RKO (cell line): Measurements from ENCODE around the gene STK32C.
"Not testable (repeated sequence)": the region's sequence is repeated elsewhere in the genome, so short reads cannot be mapped to it uniquely, and the experiment has no call there.

Experiments used
- DNase-seq: peaks from one replicate; pipeline ENCODE4 v3.0.0-alpha.2; 2016; ENCODE audit warnings: low spot score

STK32C gene

DNA sequence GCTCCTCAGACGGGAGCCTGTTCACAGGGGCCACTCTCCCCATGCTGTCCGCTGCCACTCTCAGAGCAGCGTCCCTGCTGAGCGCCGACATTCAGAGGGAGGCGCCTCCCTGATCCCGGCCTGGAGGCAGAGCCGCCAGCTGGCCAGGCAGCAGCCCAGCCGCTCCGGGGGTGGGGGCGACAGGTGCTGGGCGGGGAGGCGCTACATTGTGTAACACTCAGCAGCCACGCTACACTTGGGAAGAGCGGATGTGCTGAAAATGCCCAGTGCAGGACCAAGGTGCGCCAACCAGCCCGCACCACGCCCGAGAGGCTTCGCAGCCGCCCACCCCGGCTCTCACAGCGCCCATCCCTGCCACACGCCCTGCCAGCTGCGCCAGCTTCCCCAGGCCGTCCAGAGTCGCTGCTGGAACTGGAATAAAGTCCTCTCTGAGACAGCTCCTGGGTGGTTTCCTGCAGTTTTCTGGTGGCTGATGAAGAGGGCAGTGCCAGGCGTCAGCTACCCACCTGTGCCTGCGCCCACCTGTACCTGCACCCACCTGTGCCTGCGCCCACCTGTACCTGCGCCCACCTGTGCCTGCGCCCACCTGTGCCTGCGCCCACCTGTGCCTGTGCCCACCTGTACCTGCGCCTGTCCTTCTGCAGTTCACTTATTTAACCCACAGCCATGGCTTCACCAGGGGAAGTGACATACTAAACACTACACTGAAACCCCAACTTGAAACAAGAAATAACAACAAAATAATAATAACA is 25.7 kb downstream of the STK32C start:
- DNase-seq = no peak

DNA sequence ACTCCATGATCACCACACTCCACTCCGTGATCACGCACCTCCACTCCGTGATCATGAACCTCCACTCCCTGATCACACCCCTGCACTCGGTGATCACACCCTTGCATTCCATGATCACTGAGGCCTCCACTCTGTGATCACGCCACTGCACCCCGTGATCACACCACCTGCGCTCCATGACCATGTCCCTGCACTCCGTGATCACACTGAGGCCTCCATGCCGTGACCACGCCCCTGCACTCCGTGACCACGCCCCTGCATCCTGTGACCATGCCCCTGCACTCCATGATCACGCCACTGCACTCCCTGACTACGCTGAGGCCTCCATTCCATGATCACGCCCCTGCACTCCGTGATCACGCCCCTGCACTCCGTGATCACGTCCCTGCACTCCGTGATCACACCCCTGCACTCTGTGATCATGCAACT is 27.1 kb downstream of the STK32C start:
- DNase-seq = no peak

DNA sequence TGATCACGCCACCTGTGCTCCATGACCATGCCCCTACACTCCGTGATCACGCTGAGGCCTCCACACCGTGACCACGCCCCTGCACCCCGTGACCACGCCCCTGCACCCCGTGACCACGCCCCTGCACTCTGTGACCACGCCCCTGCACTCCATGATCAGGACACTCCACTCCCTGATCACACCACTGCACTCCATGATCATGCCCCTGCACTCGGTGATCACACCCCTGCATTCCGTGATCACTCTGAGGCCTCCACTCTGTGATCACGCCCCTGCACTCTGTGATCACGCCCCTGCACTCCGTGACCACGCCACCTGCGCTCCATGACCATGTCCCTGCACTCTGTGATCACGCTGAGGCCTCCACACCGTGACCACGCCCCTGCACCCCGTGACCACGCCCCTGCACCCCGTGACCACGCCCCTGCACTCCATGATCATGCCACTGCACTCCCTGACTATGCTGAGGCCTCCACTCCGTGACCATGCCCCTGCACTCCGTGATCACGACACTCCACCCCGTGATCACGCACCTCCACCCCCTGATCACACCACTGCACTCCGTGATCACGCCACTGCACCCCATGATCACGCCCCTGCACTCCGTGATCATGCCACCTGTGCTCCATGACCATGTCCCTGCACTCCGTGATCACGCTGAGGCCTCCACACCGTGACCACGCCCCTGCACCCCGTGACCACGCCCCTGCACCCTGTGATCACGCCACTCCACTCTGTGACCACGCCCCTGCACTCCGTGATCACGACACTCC is 27.7 kb downstream of the STK32C start:
- no peak for DNase-seq

DNA sequence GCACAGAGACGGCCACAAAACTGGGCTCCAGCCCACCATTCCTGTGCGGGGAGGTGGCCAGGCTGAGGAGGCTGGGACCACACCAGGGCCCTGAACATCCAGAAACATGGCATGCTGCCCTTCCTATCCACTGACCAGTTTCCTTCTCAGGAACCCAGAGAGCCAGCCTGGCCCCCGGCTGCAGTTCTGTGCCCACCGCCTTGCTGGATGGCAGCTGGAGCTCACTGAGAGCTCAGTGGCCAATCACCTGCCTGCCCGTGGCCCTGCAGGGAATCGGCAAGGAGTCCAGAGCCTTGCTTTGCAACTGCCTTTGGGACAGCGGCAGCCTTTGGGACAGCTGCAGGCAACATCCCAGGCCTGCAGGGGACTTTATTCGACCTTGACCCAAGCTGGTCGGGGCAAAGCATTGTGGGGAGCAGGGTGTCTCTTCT is 30.4 kb downstream of the STK32C start:
- no peak for DNase-seq

DNA sequence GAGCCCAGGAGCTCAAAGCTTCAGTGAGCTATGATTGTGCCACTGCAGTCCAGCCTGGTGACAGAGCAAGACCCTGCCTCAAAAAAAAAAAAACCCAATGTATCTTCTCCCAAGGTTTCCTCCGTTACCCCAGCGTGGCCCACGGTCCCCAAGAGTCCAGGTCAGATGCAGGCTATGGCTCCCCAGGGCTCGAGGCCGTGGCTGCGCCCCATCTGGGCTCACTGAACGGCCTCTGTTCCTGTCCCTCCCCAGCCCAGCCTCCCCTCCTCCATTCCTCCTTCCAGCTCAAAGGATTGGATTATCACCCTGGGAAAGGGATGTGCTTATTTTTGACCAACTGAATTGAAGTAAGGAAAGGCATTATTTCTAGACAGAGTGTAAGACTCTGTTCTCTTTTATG is 31.0 kb downstream of the STK32C start:
- no peak for DNase-seq

DNA sequence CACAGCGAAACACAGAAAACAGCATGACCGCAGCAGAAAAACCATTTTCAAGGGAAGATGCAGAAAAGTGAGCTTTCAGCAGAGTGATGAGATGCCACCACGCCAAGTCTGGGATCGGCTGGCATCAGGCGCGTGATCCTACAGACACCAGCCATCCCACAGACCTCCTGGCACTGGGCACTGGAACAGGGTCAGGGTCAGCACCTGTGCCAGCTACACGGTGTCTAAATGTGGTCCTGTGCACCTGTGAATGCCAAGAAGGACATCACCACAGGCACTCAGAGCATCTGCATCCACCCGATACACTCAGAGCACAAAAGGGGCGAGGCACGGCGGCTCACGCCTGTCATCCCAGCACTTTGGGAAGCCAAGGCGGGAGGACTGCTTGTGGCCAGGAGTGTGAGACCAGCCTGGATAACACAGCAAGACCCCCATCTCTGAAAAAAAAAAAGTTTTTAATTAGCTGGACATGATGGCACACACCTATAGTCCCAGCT is 31.5 kb downstream of the STK32C start:
- no peak for DNase-seq

DNA sequence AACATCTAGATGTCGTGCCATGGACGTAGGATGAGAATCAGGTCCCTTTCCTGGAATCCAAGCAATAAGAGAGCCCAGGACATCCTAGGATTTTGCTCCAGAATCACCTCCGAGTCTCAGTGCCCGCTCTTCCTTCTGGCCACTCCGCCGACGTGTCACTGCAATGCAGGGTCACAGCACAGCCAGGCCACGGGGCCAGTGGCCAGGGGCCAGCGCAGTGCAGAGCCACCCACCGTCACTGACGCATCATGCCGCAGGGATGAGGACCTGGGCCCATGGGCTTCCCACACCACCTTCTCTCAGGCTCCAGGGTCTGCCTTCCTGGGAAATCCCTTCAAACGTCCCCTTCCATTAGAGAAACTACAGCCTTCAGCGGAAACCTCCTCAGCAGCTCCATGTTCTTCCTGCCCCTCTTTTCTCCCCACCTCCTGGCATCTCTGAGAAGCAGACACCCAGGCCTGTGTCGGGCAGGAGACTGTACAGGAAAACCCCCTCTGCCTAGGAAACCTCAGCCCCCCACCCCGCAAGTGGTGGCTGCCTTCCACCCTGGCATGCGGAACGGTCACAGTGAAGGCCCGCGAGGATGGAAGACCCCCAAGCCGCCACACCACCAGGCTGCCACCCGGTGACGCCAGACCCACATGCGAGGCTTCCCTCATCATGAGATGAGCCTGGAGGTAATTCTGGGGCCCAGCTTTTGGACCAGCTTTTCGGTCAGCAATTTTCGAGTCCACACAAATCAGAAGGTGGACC is 32.1 kb downstream of the STK32C start:
- DNase-seq = no peak

DNA sequence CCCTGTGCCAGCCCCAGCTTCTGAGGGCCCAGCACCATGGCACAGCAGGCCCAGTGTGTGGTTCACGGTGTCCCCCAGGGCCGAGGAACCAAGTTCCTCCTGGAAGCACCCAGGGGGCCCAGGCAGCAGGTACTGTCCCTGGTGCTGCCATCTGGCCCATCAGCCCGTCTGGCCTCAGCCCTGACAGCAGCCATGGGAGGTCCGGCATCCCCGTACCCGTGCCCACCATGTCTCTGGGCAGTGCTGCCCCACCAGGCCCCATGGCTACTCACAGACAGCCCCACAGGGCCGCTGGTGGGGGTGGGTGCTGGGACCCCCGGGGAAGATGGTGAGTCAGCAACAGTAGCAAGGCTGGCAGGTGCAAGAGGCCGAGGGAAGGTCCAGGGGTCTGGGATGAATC is 32.8 kb downstream of the STK32C start:
- DNase-seq = no peak

DNA sequence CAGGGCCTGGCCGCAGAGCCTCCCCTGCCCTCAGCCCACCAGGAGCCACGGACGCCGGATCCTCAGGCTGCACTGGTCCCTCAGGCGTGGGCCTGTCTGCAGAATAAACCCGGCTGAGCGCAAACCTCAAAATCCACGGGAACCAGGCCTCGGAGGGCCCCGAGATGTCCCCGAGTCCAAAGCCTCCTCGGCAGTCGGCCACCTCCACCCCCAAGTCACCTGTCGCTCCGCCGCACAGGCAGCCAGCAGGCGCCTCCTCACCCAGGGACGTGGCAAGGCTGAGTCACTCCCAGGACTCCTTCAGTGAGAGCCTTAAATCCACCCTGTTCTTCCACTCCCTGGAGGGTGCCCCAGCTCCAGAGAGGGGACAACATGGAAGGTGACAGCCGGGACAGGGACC is 33.2 kb downstream of the STK32C start:
- DNase-seq = no peak

DNA sequence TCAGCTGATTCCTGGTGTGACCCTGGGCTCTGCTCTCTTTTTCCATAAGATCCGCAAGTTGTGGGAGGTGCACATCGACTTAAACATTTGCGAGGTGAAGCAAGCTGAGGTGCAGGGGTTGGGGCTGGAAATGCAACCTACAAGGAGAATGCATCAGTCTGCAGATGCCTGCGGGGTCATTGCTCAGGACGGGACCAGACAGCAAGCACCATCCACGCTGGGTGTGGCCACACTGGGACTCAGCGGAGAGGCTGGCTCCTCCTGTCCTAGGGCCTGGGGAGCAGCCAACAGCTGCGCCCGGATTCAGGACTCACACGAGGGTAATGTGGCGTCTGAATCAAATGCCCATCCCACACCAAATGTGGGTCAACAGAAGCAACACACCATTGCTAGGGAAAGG is 33.8 kb downstream of the STK32C start:
- no peak for DNase-seq

DNA sequence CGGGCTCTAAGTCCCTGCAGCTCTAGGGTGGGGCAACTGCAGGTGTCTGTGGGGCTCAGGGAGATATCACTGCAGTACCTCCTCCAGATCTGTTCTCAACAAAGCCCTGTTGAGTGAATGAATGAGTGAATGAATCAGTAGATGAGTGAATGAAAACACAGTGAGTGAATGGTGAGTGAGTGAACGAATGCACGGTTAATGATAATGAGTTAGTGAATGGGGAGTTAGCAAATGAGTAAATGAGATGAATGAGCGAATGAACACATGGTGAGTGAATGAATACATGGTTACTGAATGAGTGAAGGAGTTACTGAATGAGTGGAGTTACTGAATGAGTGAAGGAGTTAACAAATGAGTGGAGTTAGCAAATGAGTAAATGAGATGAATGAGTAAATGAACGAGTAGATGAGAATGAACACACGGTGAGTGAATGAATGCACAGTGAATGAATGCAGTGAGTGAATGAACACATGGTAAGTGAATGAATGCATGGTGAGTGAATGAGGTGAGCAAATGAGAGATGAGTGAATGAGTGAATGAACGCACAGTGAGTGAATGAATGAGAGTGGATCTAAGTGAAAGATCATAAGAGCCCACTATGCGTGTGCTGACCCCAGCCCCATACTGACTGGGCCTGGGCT is 34.3 kb downstream of the STK32C start:
- DNase-seq = no peak

DNA sequence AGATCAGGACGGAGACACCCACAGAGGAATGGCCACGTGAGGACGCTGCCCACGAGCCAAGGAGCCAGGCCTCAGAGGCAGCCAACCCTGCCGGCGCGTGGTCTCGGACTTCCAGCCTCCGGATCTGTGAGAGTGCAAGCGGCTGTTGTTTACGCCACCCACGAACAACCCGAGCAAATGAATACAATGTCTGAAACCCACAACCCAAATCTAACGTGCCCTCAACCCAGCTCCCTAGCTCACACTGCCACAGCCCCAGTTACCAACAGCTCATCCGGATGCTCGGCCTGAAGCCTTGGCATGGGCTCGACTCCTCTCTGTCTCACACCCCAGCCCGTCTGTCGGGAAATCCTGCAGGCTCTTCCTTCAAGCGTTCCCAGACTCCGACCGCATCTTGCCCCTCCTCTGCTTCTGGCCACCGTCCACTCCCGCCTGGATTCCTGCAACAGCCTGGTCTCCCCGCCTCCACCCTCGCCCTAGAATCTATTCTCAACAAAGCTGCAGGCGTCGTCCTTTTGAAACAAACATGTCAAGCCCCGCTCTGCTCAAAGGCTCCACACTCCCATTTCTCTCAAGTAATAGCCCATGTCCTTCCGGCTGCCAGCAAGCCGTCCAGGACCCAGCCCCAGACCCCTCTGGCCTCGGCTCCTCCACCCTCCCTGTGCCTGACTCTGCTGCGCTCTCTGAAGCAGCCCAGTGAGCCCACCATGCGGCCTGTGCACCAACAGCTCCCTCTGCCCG is 35.3 kb downstream of the STK32C start:
- no peak for DNase-seq

DNA sequence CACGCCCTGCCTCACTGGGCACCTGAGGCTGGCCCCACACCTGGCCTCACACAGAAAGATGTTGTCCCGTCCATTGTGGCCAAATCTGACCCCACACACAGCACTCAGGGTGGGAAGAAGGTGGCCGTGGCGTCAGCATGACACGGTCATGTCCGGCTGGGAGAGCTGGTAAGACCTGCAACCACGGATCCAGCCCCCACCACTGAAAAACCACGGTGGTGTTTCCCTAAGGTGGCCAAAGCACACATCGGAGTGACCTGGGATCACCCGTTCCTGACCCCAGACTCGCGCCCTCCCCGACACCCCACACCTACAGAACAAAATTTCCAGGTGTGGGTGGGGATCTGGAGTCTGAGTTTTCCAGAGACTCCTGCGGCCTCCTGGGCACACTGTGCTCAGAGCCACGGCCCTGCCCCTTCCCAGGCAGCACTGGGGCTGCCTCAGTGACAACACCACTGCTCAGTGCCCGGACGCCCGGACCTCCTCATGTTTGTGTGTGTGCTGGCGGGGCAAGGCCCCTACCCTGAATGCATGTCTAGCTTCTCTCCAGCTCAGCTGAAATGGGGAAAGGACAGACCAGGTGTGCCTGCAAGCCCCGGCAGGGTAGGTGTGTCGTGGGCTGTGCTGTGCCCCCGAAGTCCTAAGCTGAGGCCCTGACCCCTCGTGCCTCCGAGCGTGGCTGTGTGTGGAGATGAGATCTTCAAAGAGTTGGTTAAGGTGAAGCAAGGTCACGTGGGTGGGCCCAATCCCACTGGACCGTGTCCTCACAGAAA is 36.1 kb downstream of the STK32C start:
- DNase-seq = no peak

DNA sequence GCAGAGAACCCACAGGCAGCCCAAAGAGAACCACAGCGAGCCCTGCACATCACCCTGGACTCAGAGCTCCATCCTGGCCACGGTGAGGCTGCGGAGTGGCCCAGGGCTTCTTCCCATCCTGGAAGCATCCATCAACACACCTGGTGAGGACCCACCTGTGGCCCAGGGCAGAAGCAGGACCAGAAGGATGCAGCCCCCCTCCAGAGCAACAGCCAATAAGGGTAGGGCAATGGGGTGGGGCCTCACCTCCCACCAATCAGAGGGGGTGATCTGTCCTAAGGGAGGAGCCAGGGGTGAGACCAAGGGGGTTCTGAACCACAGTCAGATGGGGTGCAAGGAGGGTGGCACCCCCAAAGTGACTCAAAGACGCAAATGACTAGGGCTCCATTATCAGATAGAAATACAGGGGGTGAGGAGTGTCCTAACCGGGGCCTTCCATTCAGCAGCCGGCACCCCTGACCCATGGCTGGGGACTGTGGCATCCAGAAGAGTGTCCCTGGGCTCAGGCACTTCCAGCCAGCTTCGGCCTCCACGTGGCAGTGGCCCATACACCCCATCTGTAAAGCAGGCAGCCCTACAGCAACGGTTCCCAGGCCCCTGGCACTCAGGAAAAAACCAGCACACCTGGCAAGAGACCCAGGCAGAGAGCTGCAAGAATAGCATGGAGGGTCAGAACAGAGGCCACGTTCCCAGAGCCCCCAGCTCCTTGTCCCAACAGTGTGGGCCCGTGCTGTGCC is 36.9 kb downstream of the STK32C start:
- no peak for DNase-seq

DNA sequence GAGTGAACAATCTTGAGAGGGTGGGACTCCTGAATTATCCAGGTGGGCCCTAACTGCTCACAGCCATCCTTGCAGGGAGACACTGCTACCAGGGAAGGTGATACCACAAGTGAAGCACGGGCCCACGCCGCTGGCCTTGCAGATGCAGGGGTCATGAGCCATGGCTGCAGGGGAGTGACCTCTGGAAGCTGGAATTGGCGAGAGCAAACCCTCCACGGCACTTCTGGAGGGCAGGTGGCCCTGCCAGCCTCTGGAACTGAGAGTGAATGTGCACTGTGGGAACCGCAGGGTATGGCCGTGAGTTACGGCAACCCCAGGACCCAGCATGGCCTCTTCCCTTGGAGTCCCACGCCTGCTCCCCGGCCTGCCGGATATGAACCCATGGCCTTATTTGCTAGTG is 37.5 kb downstream of the STK32C start:
- no peak for DNase-seq

DNA sequence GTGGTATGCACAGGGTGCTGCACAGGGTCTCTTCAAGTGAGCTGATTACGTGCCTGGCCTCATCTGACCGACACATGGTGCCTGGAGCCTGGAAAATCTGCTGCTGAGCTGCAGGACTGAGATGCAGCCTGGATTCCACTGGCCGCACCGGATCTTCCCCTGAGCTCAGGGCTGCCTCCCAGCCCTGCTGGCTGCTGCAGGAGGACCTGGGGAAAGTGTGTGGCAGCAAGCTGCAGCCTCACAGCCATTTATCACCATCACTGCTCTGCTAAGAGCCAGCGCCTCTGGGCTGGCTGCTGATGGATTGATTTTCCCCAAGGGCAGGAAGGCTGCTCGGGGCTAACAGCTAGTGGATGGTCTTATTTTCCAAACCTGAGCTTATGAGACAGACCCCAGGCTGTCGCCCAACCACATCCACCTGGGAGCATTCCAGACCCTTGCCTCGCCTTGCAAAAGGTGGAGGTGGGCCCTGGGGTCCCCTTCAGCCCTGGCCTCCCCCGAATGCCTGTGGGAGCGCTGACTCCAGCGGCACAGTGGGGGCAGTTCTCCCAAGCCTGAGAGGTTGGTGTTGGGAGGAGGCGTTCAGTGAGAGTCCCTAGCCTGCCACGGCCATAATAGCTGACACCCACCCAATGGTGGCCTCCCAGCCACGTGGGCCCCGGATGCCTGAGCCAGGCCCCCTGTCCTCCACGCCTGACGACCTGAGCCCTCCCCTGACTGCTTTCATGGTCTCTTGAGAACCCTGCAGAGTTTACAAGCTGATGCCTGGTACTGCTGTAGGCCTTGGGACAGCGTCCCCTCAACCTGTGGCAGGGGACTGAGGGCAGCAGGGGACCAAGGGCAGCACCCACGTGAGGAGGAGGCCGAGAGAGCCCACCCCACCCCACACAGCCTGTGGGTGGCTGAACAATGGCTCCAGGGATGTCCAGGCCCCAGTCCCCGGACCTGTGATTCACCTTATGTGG is 38.2 kb downstream of the STK32C start:
- DNase-seq = no peak

DNA sequence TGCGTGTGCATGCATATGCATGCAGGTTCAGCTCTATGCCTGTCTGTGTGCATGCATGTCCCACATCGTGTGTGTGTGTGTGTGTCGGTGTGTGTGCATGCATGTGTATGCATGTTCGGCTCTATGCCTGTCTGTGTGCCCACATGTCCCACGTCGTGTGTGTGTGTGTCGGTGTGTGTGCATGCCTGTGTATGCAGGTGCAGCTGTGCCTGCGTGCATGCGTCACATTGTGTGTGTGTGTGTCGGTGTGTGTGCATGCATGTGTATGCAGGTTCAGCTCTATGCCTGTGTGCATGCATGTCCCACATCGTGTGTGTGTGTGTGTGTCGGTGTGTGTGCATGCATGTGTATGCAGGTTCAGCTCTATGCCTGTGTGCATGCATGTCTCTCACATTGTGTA is 39.8 kb downstream of the STK32C start:
- not testable (repeated sequence) for DNase-seq

DNA sequence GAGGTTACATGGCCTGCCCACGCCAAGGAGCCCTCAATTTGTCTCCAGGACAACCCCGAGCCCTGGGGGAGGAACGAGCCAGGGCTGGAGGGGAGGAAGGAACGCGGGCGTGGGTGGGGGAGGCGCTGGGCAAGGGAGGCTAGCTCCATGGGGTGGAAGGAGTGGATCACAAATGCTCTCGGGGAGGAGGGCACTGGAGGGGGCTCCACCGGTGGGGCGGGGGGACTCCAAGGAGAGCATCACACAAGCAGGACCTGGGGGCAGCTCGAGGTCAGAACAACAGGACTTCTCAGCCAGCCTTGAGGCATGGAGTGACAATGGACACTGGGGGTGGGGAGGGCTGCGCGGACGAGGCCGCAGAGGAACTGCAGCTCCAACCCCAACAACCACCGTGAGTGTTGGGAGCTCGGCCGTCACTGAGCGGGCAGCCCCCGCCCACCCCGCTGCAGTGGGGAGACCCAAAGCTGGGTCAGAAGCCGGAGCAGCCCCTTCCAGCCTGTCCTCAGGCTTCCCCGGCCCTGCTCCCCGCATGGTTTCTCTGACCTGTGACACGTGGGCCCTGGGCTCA is 41.1 kb downstream of the STK32C start:
- DNase-seq = no peak
